IMR-90 (cell line): ENCODE data around the gene EBF3. TPM values are rescaled to one million over a fixed set of nuclear protein-coding genes. Genes with fewer than 3 reads are reported as not detected.

Experiments used
- ATAC-seq: fragments of 200-7000 bp; cut with Tn5 transposase; 2 replicates; pipeline ENCODE4 v1.9.1; 2020; ENCODE audit warnings: low read depth, mild to moderate bottlenecking, moderate library complexity
- BruUV-seq: library from RNA; stranded (reverse); fragments of 400-500 nt; replicated peaks from 2 replicates; lab custom pipeline; 2021; lab: Mats Ljungman, UMichigan
- CTCF ChIA-PET: fragments of 300-600 bp; formaldehyde crosslinking; extraction: SDS; loops from one replicate; lab custom pipeline; 2021; ENCODE audit warnings: antibody characterized with exemption; lab: Yijun Ruan, JAX
- POLR2A ChIA-PET: fragments of 300-600 bp; sonication (Branson Sonifier 250); formaldehyde crosslinking; loops from one replicate; lab custom pipeline; 2022; ENCODE audit warnings: antibody characterized with exemption; ENCODE audit not compliant: unreplicated experiment; lab: Charles Lee
- DNase-seq: peaks from one replicate; pipeline ENCODE4 v3.0.0; 2013
- H2AFZ ChIP-seq: replicated peaks from 2 replicates; pipeline ENCODE3; 2013; ENCODE audit warnings: low read length, mild to moderate bottlenecking; ENCODE audit not compliant: poor library complexity
- H2AK5ac ChIP-seq: 2 replicates; pipeline ENCODE4 v1.6.1; 2013; ENCODE audit warnings: low read depth, low read length, inconsistent platforms
- H2AK9ac ChIP-seq: replicated peaks from 2 replicates; pipeline ENCODE3; 2013; ENCODE audit warnings: mild to moderate bottlenecking, low read depth, low read length, moderate library complexity; ENCODE audit not compliant: poor library complexity
- H2BK120ac ChIP-seq: 2 replicates; pipeline ENCODE4 v1.6.1; 2013; ENCODE audit warnings: low read depth, low read length, inconsistent platforms
- H2BK15ac ChIP-seq: 3 replicates; pipeline ENCODE4 v1.6.1; 2013; ENCODE audit warnings: low read depth, low read length, inconsistent platforms
- H2BK20ac ChIP-seq: 2 replicates; pipeline ENCODE4 v1.6.1; 2013; ENCODE audit warnings: low read depth, mild to moderate bottlenecking, inconsistent platforms, low read length, moderate library complexity
- H2BK5ac ChIP-seq: 2 replicates; pipeline ENCODE4 v1.6.1; 2013; ENCODE audit warnings: mild to moderate bottlenecking, low read depth, low read length, inconsistent platforms; ENCODE audit not compliant: poor library complexity, severe bottlenecking
- H3K14ac ChIP-seq: replicated peaks from 2 replicates; pipeline ENCODE4 v1.6.1; 2013; ENCODE audit warnings: low read depth, low read length, inconsistent platforms
- H3K18ac ChIP-seq: 2 replicates; pipeline ENCODE4 v1.6.1; 2013; ENCODE audit warnings: low read depth, low read length, control low read depth
- H3K23ac ChIP-seq: 2 replicates; pipeline ENCODE4 v1.6.1; 2013; ENCODE audit warnings: low read depth, low read length, inconsistent platforms
- H3K27ac ChIP-seq: 2 replicates; pipeline ENCODE4 v1.5.1; 2013; ENCODE audit warnings: mild to moderate bottlenecking, control low read depth, low read length; ENCODE audit not compliant: insufficient read depth
- H3K27me3 ChIP-seq: 2 replicates; pipeline ENCODE4 v1.6.1; 2013; ENCODE audit warnings: low read length; ENCODE audit not compliant: control insufficient read depth, insufficient read depth
- H3K36me3 ChIP-seq: 2 replicates; pipeline ENCODE4 v1.6.1; 2013; ENCODE audit warnings: low read length, mixed read lengths; ENCODE audit not compliant: control insufficient read depth, insufficient read depth
- H3K4ac ChIP-seq: 2 replicates; pipeline ENCODE4 v1.6.1; 2013; ENCODE audit warnings: low read depth, low read length, inconsistent platforms
- H3K4me1 ChIP-seq: 2 replicates; pipeline ENCODE4 v1.6.1; 2013; ENCODE audit warnings: low read length, mixed read lengths; ENCODE audit not compliant: control insufficient read depth, insufficient read depth
- H3K4me2 ChIP-seq: 2 replicates; pipeline ENCODE4 v1.6.1; 2013; ENCODE audit warnings: low read depth, mild to moderate bottlenecking, control low read depth, low read length, moderate library complexity
- H3K4me3 ChIP-seq: 2 replicates; pipeline ENCODE4 v1.5.1; 2013; ENCODE audit warnings: low read depth, mild to moderate bottlenecking, control low read depth, low read length, moderate library complexity; ENCODE audit not compliant: insufficient read depth
- H3K56ac ChIP-seq: 2 replicates; pipeline ENCODE4 v1.6.1; 2013; ENCODE audit warnings: low read length, inconsistent platforms; ENCODE audit not compliant: insufficient read depth; ENCODE audit errors: extremely low read depth
- H3K79me1 ChIP-seq, 2 experiments: 2 replicates each; pipeline ENCODE4 v1.6.1; 2013; ENCODE audit warnings: low read length in 2 of 2, inconsistent platforms in 1 of 2, low read depth in 1 of 2
- H3K9ac ChIP-seq: 2 replicates; pipeline ENCODE4 v1.6.1; 2013; ENCODE audit warnings: low read depth, low read length, control low read depth
- H3K9me1 ChIP-seq: 2 replicates; pipeline ENCODE4 v1.6.1; 2013; ENCODE audit warnings: low read length, inconsistent platforms; ENCODE audit not compliant: insufficient read depth
- H3K9me3 ChIP-seq: 2 replicates; pipeline ENCODE4 v1.6.1; 2013; ENCODE audit warnings: low read length; ENCODE audit not compliant: control insufficient read depth, insufficient read depth
- H4K20me1 ChIP-seq: 2 replicates; pipeline ENCODE4 v1.6.1; 2013; ENCODE audit warnings: low read length, inconsistent platforms; ENCODE audit not compliant: insufficient read depth
- H4K5ac ChIP-seq: 2 replicates; pipeline ENCODE4 v1.6.1; 2013; ENCODE audit warnings: mild to moderate bottlenecking, low read depth, low read length, control low read depth
- H4K8ac ChIP-seq, 2 experiments: 2 replicates each; pipeline ENCODE4 v1.6.1; 2013; ENCODE audit warnings: low read depth in 2 of 2, low read length in 2 of 2, control low read depth in 1 of 2, inconsistent platforms in 1 of 2
- H4K91ac ChIP-seq: 2 replicates; pipeline ENCODE4 v1.6.1; 2013; ENCODE audit warnings: low read depth, low read length, inconsistent platforms; ENCODE audit not compliant: insufficient read depth
- MAFK ChIP-seq: IDR thresholded peaks from 2 replicates; pipeline ENCODE4 v1.6.1; 2012; ENCODE audit warnings: low read depth, low read length, improper control_type of control experiment
- whole genome bisulfite sequencing, 2 experiments: methylation state at CpG; one replicate each; pipeline versions ENCODE4 v1.1.5 to v1.1.7; 2013; ENCODE audit warnings: missing lambda C conversion rate in 2 of 2; ENCODE audit not compliant: insufficient read length in 1 of 2; ENCODE audit errors: extremely low coverage in 2 of 2; 5-methylcytosine and 5-hydroxymethylcytosine counted together
- dilution Hi-C: fragments of 300-500 bp; cut with HindIII; formaldehyde crosslinking; loops from one replicate; pipeline ENCODE4 v1.14.3; 2018; ENCODE audit warnings: low sequenced_read_pairs; ENCODE audit not compliant: unreplicated experiment
- in situ Hi-C: fragments of 300-500 bp; cut with MboI; formaldehyde crosslinking; loops from 3 replicates; pipeline ENCODE4 v1.14.3; 2019; ENCODE audit warnings: low sequenced_read_pairs, inconsistent platforms, mixed read lengths
- intact Hi-C: fragments of 100-400 bp; cut with micrococcal nuclease; formaldehyde crosslinking; loops from 2 replicates; pipeline ENCODE4 v1.10.0; 2022
- polyA plus RNA-seq, 3 experiments: library from polyadenylated mRNA; depleted of rRNA; stranded (reverse); fragments of >200 nt; gene quantifications; 2 replicates each; pipeline ENCODE4 v1.2.3, GENCODE V29; 2012; ENCODE audit warnings: low replicate concordance in 1 of 3
- total RNA-seq: library from RNA; depleted of rRNA; stranded (reverse); fragments of >200 nt; gene quantifications from 2 replicates; pipeline ENCODE4 v1.2.3, GENCODE V29; 2012
- TF ChIP-seq, protein P1 (sequence below): conservative IDR thresholded peaks from 2 replicates; pipeline ENCODE4 v1.5.1; 2012; ENCODE audit warnings: mild to moderate bottlenecking, low read depth, low read length, improper control_type of control experiment

Gene EBF3
- total and polyA plus RNA-seq, 2 of the 4 experiments (the other 2 are of a cell fraction) = 0.36 to 0.70 TPM

DNA sequence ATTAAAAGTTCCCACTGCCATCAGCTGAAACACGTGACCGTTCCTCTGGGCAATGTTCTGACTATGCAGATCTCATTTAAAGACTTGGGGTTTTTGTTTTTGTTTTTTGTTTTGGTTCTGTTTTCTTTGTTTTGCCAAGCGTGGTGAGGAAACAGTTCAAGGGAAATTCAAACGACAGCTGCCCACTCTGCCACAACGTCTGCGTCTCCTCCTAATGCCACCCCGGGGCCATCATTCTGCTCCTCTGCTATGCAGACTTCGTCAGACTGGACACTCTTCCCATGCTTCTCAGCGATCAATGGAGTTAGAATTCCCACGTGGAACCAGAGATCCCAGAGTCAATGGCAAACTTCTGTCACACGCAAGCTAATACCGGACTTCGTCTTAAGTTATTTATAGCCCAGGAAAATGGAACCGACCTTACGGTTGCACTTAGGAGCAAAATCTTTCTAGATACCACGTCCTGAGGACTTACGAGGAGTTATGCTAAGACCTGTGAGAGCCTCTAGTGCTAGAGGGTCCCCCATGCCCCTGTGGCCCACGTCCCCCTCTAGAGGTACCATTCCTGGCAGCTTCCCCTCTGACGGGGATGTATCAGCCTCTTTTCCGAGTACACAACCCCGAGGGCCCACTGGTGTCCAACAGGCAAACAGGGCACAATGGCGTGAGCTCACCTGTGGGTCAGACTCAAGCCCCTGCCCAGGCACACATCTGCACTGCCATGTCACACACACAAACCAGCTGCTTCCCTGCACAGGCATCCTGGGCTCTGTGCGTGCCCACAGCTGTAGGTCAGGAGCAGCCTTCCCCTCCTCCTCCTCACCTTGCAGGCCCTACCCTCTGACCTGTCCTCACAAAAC, 24.4 kb downstream of the EBF3 start:
- ATAC-seq = no peak
- CTCF ChIA-PET = no interaction called here

More for the DNA sequence above, 24.4 kb downstream of the EBF3 start:
- no peak overlapping the region for H2BK15ac ChIP-seq
- no peaks in the 10 kb centered on the region for H3K9me3 ChIP-seq
- intact Hi-C loops (no loop called here), dilution Hi-C loops (no loop called here), in situ Hi-C loops (no loop called here)
- TF ChIP-seq, protein P1, sequence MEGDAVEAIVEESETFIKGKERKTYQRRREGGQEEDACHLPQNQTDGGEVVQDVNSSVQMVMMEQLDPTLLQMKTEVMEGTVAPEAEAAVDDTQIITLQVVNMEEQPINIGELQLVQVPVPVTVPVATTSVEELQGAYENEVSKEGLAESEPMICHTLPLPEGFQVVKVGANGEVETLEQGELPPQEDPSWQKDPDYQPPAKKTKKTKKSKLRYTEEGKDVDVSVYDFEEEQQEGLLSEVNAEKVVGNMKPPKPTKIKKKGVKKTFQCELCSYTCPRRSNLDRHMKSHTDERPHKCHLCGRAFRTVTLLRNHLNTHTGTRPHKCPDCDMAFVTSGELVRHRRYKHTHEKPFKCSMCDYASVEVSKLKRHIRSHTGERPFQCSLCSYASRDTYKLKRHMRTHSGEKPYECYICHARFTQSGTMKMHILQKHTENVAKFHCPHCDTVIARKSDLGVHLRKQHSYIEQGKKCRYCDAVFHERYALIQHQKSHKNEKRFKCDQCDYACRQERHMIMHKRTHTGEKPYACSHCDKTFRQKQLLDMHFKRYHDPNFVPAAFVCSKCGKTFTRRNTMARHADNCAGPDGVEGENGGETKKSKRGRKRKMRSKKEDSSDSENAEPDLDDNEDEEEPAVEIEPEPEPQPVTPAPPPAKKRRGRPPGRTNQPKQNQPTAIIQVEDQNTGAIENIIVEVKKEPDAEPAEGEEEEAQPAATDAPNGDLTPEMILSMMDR = no peak
- TF ChIP-seq MAFK = no peak
- H3K14ac ChIP-seq = no peak overlapping the region
- no peaks in the 10 kb centered on the region for H3K4me1 ChIP-seq
- no peak overlapping the region for H3K4ac ChIP-seq
- no peak overlapping the region for H4K91ac ChIP-seq
- H2AK5ac ChIP-seq = no peak overlapping the region
- H3K27me3 ChIP-seq = no peaks in the 10 kb centered on the region
- no TSS peak for BruUV-seq
- no peak overlapping the region for H2AK9ac ChIP-seq
- POLR2A ChIA-PET = no interaction called here
- H3K36me3 ChIP-seq = no peaks in the 10 kb centered on the region
- no peak overlapping the region for H3K23ac ChIP-seq
- H2AFZ ChIP-seq = no peak overlapping the region
- DNase-seq = no peak
- H3K9me1 ChIP-seq = no peaks in the 10 kb centered on the region
- H4K20me1 ChIP-seq = no peaks in the 10 kb centered on the region; the same call in 1 of the 2 replicates
- H3K4me3 ChIP-seq = no peak overlapping the region
- H3K79me1 ChIP-seq = no peaks in the 10 kb centered on the region
- H2BK20ac ChIP-seq = no peak overlapping the region
- H3K27ac ChIP-seq = no peak overlapping the region
- H3K18ac ChIP-seq = no peak overlapping the region
- H3K4me2 ChIP-seq = no peak overlapping the region
- 56% methylated on average over 9 of the region's 23 CpGs; no CpG with 5 or more reads in 1 of the 2 experiments for WGBS, 2 experiments
- no peak overlapping the region for H4K8ac ChIP-seq
- H2BK5ac ChIP-seq = no peak overlapping the region
- no peak overlapping the region for H2BK120ac ChIP-seq
- H3K56ac ChIP-seq = no peak overlapping the region
- H3K9ac ChIP-seq = no peak overlapping the region
- H4K5ac ChIP-seq = no peak overlapping the region
